GM19468 (cell line): ENCODE data around the gene VWA7.

ENCODE experiments used
- ATAC-seq: cut with Tn5 transposase; IDR thresholded peaks from one replicate; pipeline ENCODE4 v1.9.1; 2021; ENCODE audit warnings: mild to moderate bottlenecking, moderate library complexity, moderate number of reproducible peaks; ENCODE audit not compliant: unreplicated experiment; ENCODE audit errors: extremely low read depth

VWA7 gene

GRCh38 chr6:31718265-31718664 is 58.9 kb downstream of the VWA7 start:
- no peak for ATAC-seq

GRCh38 chr6:31717499-31718222 is 59.5 kb downstream of the VWA7 start:
- ATAC-seq, result no peak
